ENCODE measurements around the gene THAP9.

DNA sequence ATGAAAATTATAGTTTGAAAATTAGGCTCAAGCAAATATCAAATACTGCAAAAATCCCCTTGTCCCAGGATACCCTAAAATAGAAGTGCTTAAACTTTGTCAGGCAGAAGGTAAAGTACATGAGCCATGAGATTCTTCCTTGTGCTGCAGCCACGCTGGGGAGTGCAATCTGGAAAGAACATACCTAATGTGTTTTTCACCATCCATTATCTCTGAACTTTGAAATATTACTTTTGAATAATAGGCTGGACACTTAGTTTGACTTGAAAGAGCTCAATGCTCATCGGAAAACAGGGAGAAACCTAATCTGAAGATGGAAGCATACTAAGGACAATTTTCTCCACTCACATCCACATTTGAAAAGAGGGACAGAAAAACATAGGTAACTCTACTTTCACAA is 18.9 kb downstream of the THAP9 start:
- TF ChIP-seq, protein P1, sequence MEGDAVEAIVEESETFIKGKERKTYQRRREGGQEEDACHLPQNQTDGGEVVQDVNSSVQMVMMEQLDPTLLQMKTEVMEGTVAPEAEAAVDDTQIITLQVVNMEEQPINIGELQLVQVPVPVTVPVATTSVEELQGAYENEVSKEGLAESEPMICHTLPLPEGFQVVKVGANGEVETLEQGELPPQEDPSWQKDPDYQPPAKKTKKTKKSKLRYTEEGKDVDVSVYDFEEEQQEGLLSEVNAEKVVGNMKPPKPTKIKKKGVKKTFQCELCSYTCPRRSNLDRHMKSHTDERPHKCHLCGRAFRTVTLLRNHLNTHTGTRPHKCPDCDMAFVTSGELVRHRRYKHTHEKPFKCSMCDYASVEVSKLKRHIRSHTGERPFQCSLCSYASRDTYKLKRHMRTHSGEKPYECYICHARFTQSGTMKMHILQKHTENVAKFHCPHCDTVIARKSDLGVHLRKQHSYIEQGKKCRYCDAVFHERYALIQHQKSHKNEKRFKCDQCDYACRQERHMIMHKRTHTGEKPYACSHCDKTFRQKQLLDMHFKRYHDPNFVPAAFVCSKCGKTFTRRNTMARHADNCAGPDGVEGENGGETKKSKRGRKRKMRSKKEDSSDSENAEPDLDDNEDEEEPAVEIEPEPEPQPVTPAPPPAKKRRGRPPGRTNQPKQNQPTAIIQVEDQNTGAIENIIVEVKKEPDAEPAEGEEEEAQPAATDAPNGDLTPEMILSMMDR (conservative IDR thresholded peaks at IDR 0.05; ENCODE audit: low read depth, low read length), result no peak
- no peak for TF ChIP-seq EZH2 (IDR thresholded peaks at IDR 0.05; ENCODE audit: low read length, unreplicated experiment)

Measured in PC-3 (cell line).